ENCODE results near the gene DNAAF8.

The DNAAF8 gene

DNA sequence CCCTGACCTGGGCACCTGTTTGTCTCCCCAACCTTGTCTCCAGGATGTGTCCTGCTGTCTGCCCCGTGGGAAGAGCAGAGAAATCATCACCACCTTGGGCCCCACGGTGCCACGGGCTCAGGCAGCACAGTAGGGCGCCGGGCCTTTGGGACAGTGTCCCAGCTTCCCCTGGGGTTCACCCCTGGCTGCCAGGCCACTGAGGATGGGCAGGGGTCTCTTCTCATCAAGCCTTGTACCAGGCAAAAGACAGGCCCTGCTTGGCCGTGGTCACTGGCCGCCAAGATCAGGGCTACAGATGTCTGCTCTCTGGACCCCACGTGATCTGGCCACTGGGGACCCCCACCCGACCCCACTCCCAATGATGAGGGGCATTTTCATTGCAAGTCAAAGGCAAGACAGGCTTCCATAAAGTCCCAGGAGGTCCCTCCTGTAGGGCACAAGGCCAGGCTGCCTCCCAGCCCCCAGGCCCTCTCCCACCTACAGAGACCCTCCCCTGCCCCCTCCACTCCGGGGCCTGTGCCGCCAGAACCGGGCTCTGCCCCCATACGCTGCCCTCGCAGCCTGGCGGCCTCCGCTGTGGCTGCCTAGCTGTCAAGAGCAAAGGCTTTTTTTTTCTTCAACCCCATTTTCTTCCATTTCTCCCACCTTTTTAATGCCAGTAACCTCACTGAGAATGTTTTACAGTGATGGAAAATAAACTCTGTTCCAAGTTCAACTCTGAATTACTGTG is 14.5 kb downstream of the DNAAF8 start:
- FAIRE-seq (no peak), DNase-seq (ENCODE audit: insufficient read length, low spot score) (no peak)

- DNase-seq (ENCODE audit: insufficient read length, low spot score) (no peak), FAIRE-seq (no peak)
These were observed 15.4 kb downstream of the DNAAF8 start for GRCh38 chr16:4749700-4750257.

DNA sequence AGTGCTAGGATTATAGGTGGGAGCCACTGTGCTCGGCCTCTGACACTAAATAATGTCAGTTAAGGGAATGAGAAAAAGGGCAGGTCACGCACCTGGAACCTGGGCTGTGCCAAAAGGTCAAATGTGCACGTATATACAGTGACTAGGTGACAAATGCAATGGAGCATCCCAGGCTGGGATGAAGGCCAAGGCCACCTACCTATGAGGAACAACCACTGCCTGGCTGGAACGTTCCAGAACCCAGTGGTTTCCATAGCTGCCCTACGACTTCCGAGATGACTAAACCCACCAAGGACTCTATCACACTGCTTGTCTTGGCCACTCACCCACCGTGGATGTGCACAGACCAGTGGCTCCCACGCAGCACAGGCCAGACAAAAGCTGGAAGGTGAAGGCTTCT is 16.6 kb downstream of the DNAAF8 start:
- DNase-seq (ENCODE audit: insufficient read length, low spot score) (no peak), FAIRE-seq (no peak)

- FAIRE-seq (no peak), DNase-seq (ENCODE audit: insufficient read length, low spot score) (no peak)
These were observed 18.2 kb downstream of the DNAAF8 start for GRCh38 chr16:4752351-4753100.

GRCh38 chr16:4753227-4753626 is 18.9 kb downstream of the DNAAF8 start:
- DNase-seq (ENCODE audit: insufficient read length, low spot score): no peak

GRCh38 chr16:4754865-4755264 is 20.5 kb downstream of the DNAAF8 start:
- no peak for FAIRE-seq

More at GRCh38 chr16:4753227-4753626, 18.9 kb downstream of the DNAAF8 start:
- no peak for FAIRE-seq

DNA sequence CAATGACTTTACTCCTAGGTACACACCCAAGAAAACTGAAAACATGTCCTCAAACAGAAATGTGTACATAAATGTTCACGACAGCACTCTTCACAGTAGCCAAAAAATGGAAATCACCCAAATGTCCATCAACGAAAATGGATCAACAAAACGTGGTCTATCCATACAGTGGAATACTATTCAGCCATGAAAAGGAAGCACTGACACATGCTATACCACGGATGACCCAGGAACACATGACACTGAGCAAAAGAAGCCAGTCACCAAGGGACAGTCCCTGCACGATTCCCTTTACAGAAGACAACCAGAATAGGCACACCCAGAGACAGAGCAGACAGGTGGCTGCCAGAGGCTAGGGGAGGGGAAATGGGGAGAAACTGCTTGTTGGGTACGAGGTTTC is 21.4 kb downstream of the DNAAF8 start:
- FAIRE-seq (no peak), DNase-seq (ENCODE audit: insufficient read length, low spot score) (no peak)

More at GRCh38 chr16:4754865-4755264, 20.5 kb downstream of the DNAAF8 start:
- DNase-seq (ENCODE audit: insufficient read length, low spot score): no peak

- FAIRE-seq: no peak
- DNase-seq (ENCODE audit: insufficient read length, low spot score): no peak
These were observed 26.0 kb downstream of the DNAAF8 start for GRCh38 chr16:4760221-4760910.

GRCh38 chr16:4762205-4762604 is 27.9 kb downstream of the DNAAF8 start:
- FAIRE-seq (no peak), DNase-seq (ENCODE audit: insufficient read length, low spot score) (no peak)

GRCh38 chr16:4763791-4764190 is 29.5 kb downstream of the DNAAF8 start:
- DNase-seq (ENCODE audit: insufficient read length, low spot score) (no peak), FAIRE-seq (no peak)

- FAIRE-seq: no peak
- no peak for DNase-seq (ENCODE audit: insufficient read length, low spot score)
These were observed 31.5 kb downstream of the DNAAF8 start for GRCh38 chr16:4765511-4766474.

GRCh38 chr16:4766875-4767628 is 32.7 kb downstream of the DNAAF8 start, which contains the start of gene ZNF500:
TSS of gene ZNF500 (minus strand) at chr16:4767162. CDS start at chr16:4765978, 1,184 bp downstream.
- DNase-seq (ENCODE audit: insufficient read length, low spot score) (peak; percentile 93), FAIRE-seq (peak; percentile 96)

DNA sequence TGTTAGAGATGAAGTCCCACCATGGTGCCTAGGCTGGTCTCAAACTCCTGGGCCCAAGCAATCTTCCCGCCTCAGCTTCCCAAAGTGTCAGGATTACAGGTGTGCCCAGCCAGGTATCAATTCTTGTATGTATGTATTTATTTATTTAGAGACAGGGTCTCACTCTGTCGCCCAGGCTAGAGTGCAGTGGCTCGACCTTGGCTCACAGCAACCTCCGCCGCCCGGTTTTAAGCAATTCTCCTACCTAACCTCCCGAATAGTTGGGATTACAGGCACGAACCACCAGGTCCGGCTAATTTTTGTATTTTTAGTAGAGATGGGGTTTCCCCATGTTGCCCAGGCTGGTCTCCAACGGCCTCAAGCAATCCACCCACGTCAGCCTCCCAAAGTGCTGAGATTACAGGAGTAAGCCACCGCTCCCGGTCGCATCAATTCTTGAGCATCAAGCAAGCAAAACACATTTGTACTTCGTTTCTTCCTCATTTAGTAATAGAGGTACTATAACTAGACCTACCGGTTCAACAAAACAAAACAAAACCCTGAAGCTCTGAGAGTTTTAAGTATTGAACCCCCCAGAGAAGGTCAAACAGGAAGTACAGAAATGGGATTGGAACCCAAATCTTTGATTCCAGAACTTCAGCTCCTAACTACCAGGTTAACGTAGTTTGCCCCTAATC is 33.7 kb downstream of the DNAAF8 start:
- DNase-seq (ENCODE audit: insufficient read length, low spot score): no peak
- no peak for FAIRE-seq

DNA sequence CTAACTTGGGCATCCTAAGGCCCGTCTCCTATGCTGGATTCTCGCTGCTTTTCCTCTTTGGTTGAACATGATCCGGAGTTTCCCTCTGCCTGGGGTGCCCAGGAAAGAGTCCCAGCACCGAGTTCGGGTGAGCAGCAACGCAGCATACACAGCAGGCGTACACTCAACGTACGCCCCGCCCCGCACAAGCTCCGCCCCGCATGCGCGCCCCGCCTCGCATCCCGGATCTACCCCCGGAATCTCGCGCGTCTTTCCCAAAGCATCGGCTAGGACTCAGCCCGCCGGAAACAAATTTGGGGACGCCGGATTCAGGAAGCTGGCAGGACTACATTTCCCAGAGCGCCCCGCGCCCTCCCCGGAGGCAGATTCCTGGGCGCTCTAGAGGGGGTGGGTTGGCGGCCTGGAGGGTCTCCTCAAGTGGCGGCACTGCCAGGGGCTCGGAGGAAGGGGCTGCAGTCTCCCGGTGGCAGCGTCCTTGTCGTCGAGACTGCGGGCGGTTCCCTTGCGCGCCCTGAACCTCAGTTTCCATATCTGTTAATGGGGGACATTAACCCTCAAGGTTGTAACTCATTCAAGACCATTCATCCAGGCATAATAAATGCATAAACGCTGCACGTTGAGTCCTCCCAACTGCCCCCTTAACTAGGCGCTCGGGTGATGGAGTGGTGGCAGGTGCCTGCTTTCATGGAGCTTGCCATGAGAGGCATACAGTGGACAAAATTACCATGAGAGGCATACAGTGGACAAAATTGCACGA is 34.4 kb downstream of the DNAAF8 start:
- peak; percentile 86 for DNase-seq (ENCODE audit: insufficient read length, low spot score)
- FAIRE-seq: peak; percentile 91

- DNase-seq (ENCODE audit: insufficient read length, low spot score) (no peak), FAIRE-seq (no peak)
These were observed 34.9 kb downstream of the DNAAF8 start for GRCh38 chr16:4769306-4769638.

DNA sequence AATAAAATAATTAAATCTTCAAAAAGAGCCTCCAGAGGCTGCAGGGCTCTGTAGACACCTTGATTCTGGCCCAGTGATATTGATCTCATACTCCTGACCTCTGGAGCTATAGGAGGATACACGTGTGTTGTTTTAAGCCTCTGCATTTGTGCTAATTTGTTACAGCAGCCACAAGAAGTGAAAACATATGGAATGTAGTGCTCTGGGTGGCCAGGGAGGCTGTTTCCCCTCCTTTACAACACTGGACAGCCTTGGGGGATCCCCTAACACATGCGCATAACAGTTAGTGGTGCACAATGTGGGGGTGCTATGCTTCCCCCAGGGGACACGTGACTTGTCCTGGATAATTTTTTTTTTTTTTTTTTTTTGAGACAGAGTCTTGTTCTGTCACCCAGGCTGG is 37.3 kb downstream of the DNAAF8 start:
- no peak for DNase-seq (ENCODE audit: insufficient read length, low spot score)
- no peak for FAIRE-seq

DNA sequence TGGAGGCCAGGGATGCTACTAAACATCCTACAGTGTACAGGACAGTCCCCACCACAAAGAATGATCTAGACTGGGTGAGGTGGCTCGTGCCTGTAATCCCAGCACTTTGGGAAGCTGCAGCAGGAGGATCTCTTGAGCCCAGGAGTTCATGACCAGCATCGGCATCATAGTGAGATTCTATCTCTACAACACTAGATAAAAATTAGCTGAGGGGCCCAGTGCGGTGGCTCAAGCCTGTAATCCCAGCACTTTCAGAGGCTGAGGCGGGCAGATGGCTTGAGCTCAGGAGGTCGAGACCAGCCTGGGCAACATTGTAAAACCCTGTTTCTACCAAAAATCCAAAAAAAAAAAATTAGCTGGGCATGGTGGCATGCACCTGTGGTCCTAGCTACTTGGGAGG is 38.0 kb downstream of the DNAAF8 start:
- DNase-seq (ENCODE audit: insufficient read length, low spot score) (no peak), FAIRE-seq (no peak)

DNA sequence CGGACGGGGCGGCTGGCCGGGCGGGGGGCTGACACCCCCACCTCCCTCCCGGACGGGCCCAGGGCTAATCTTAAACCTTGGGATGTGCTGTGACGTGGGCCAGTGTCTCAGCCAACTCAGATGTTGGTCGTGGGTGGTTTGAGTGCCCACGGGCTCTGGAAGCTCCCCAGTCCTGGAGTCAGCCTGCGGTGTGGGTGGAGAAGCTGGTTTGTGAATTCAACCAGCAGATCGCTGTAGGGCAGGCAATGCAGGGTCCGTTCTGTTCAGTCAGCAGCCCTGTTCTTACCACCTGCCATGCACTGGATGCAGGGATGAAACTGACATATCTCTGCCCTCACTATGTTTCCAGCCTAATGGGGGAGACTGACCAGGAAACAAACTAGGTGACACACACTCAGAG is 40.7 kb downstream of the DNAAF8 start:
- no peak for FAIRE-seq
- no peak for DNase-seq (ENCODE audit: insufficient read length, low spot score)
